Dermis blood vessel endothelial cell (primary cell): Measurements from ENCODE around the gene FAM240A. TPM values are rescaled to one million over a fixed set of nuclear protein-coding genes. Genes with fewer than 3 reads are reported as not detected.

ENCODE experiments used
- DNase-seq: peaks from one replicate; pipeline ENCODE4 v3.0.0; 2010
- total RNA-seq: library from RNA; depleted of rRNA; stranded (reverse); fragments of >200 nt; gene quantifications from 2 replicates; pipeline ENCODE4 v1.2.3, GENCODE V29; 2014

FAM240A gene
- total RNA-seq, 1 donor from 2014 or later, result not detected

- DNase-seq, result no peak
Observed at GRCh38 chr3:46664188-46664970, 52.1 kb downstream of the FAM240A start.

- DNase-seq, result no peak
Observed at GRCh38 chr3:46664971-46665762, 52.8 kb downstream of the FAM240A start.

GRCh38 chr3:46665763-46666452 is 53.6 kb downstream of the FAM240A start:
- DNase-seq, result no peak

- no peak for DNase-seq
Observed at GRCh38 chr3:46666453-46666845, 54.1 kb downstream of the FAM240A start.

GRCh38 chr3:46667061-46667621 is 54.8 kb downstream of the FAM240A start:
- DNase-seq, result no peak

- DNase-seq, result no peak
Observed at GRCh38 chr3:46667657-46668056, 55.3 kb downstream of the FAM240A start.

- no peak for DNase-seq
Observed at GRCh38 chr3:46668116-46668515, 55.8 kb downstream of the FAM240A start.

GRCh38 chr3:46668591-46668990 is 56.3 kb downstream of the FAM240A start:
- no peak for DNase-seq

GRCh38 chr3:46669191-46669999 is 57.1 kb downstream of the FAM240A start:
- no peak for DNase-seq

- DNase-seq, result no peak
Observed at GRCh38 chr3:46670000-46670890, 57.9 kb downstream of the FAM240A start.

GRCh38 chr3:46670891-46671427 is 58.6 kb downstream of the FAM240A start:
- DNase-seq, result no peak

GRCh38 chr3:46671541-46672348 is 59.4 kb downstream of the FAM240A start:
- DNase-seq, result no peak

GRCh38 chr3:46672349-46672695 is 60.0 kb downstream of the FAM240A start:
- no peak for DNase-seq

GRCh38 chr3:46673151-46674030 is 61.1 kb downstream of the FAM240A start:
- DNase-seq, result no peak

GRCh38 chr3:46674031-46674845 is 61.9 kb downstream of the FAM240A start:
- no peak for DNase-seq

- DNase-seq, result no peak
Observed at GRCh38 chr3:46675426-46675825, 63.1 kb downstream of the FAM240A start.
